HepG2 (cell line): ENCODE results near the gene ADGRL1. TPM values are rescaled to one million over a fixed set of nuclear protein-coding genes. Genes with fewer than 3 reads are reported as not detected.

Experiments
- ATAC-seq: fragments of 200-7000 bp; cut with Tn5 transposase; 3 replicates; pipeline ENCODE4 v1.9.1; 2020; ENCODE audit warnings: mild to moderate bottlenecking, moderate library complexity
- BruUV-seq: library from RNA; stranded (reverse); fragments of 400-500 nt; replicated peaks from 2 replicates; lab custom pipeline; 2021; lab: Mats Ljungman, UMichigan
- CTCF ChIA-PET: fragments of 300-600 bp; formaldehyde crosslinking; extraction: SDS; loops from one replicate; lab custom pipeline; 2021; ENCODE audit warnings: low total read pairs, inconsistent platforms, low intra/inter-chr PET ratio; lab: Yijun Ruan, JAX
- POLR2A ChIA-PET: fragments of 350-600 bp; sonication (Branson Sonifier 250); formaldehyde crosslinking; loops from one replicate; lab custom pipeline; 2020; ENCODE audit warnings: antibody characterized with exemption, inconsistent platforms; lab: Yijun Ruan, JAX
- DNase-seq: peaks from one replicate; pipeline ENCODE4 v3.0.0-alpha.2; 2015; ENCODE audit warnings: low spot score
- FAIRE-seq: peaks from 3 replicates; lab custom pipeline; 2011; peaks lifted over from hg19 to GRCh38; lab: Jason Lieb, UNC
- H2AFZ ChIP-seq: one replicate; pipeline ENCODE4 v1.6.1; 2011; ENCODE audit warnings: low read length, inconsistent platforms
- H3K27ac ChIP-seq: fragments of 300-600 bp; 3 replicates; pipeline ENCODE4 v1.8.0; 2011; ENCODE audit warnings: mixed run types, mild to moderate bottlenecking, mixed read lengths, low read length, inconsistent platforms; ENCODE audit not compliant: insufficient read depth; ENCODE audit errors: extremely low read length
- H3K27me3 ChIP-seq, 2 experiments: fragments of 200-600 bp in 1 of 2; 2 replicates in 1 of 2; 3 replicates in 1 of 2; pipeline versions ENCODE4 v1.6.0 to v1.8.0; 2011; ENCODE audit warnings: low read length in 2 of 2, mild to moderate bottlenecking in 2 of 2, moderate library complexity in 2 of 2, inconsistent platforms in 1 of 2; ENCODE audit not compliant: insufficient read depth in 2 of 2, control insufficient read depth in 1 of 2
- H3K36me3 ChIP-seq, 2 experiments: fragments of 200-600 bp in 1 of 2; replicated peaks in 1 of 2; 2 replicates in 1 of 2; 3 replicates in 1 of 2; pipeline versions ENCODE4 v1.5.1 to v1.8.0; 2011; ENCODE audit warnings: low read length in 2 of 2, inconsistent platforms in 1 of 2; ENCODE audit not compliant: insufficient read depth in 2 of 2, control insufficient read depth in 1 of 2
- H3K4me1 ChIP-seq: 2 replicates; pipeline ENCODE4 v1.5.1; 2012; ENCODE audit warnings: low read length, inconsistent platforms; ENCODE audit not compliant: insufficient read depth
- H3K4me2 ChIP-seq: 2 replicates; pipeline ENCODE4 v1.6.0; 2011; ENCODE audit warnings: low read depth, low read length, inconsistent platforms
- H3K4me3 ChIP-seq, 3 experiments: fragments of 200-600 bp in 1 of 3; sonication (generic), shearing (Covaris generic) in 1 of 3; replicated peaks in 1 of 3; 2 replicates each; pipeline ENCODE4 v1.5.1; 2011 to 2016; ENCODE audit warnings: low read length in 3 of 3, inconsistent platforms in 2 of 3, low read depth in 2 of 3, mild to moderate bottlenecking in 2 of 3, control low read depth in 1 of 3, mixed read lengths in 1 of 3; ENCODE audit not compliant: insufficient read depth in 1 of 3
- H3K79me2 ChIP-seq: one replicate; pipeline ENCODE4 v1.6.1; 2011; ENCODE audit warnings: low read length, inconsistent platforms; ENCODE audit not compliant: insufficient read depth
- H3K9ac ChIP-seq: 2 replicates; pipeline ENCODE4 v1.6.0; 2011; ENCODE audit warnings: mild to moderate bottlenecking, low read depth, low read length, inconsistent platforms; ENCODE audit not compliant: insufficient read depth
- H3K9me3 ChIP-seq: 2 replicates; pipeline ENCODE4 v1.5.1; 2012; ENCODE audit warnings: mild to moderate bottlenecking, low read length
- H4K20me1 ChIP-seq: 2 replicates; pipeline ENCODE4 v1.6.0; 2011; ENCODE audit warnings: inconsistent platforms, mild to moderate bottlenecking, low read length, moderate library complexity; ENCODE audit not compliant: insufficient read depth
- ATM ChIP-seq: fragments of 450-650 bp; IDR thresholded peaks from 2 replicates; pipeline ENCODE4 v1.7.1; 2017; ENCODE audit warnings: mild to moderate bottlenecking, borderline replicate concordance
- KLF15 ChIP-seq: sonication (generic); formaldehyde crosslinking; IDR thresholded peaks from 2 replicates; pipeline ENCODE4 v1.8.1; 2023; ENCODE audit warnings: borderline replicate concordance, mild to moderate bottlenecking, inconsistent platforms, missing genetic modification reagents, mixed read lengths
- NFKB2 ChIP-seq: sonication (generic); formaldehyde crosslinking; IDR thresholded peaks from 2 replicates; pipeline ENCODE4 v1.4.0; 2020; ENCODE audit warnings: missing genetic modification reagents, borderline replicate concordance
- NFKBIZ ChIP-seq: IDR thresholded peaks from 2 replicates; pipeline ENCODE4 v1.6.1; 2018; ENCODE audit warnings: missing genetic modification reagents, missing compliant biosample characterization
- RBM39 ChIP-seq: fragments of 200-400 bp; formaldehyde crosslinking; IDR thresholded peaks from one replicate; pipeline ENCODE4 v1.6.1; 2018; ENCODE audit warnings: antibody characterized with exemption, mild to moderate bottlenecking, low read depth, low read length; ENCODE audit not compliant: poor library complexity, severe bottlenecking
- TEF ChIP-seq: sonication (generic); formaldehyde crosslinking; IDR thresholded peaks from 2 replicates; pipeline ENCODE4 v1.5.0; 2020; ENCODE audit warnings: missing genetic modification reagents
- XBP1 ChIP-seq: sonication (generic); formaldehyde crosslinking; IDR thresholded peaks from 2 replicates; pipeline ENCODE4 v1.5.0; 2020; ENCODE audit warnings: missing genetic modification reagents
- ZNF180 ChIP-seq: sonication (generic); formaldehyde crosslinking; IDR thresholded peaks from 2 replicates; pipeline ENCODE4 v1.4.0; 2020; ENCODE audit warnings: low read depth, missing genetic modification reagents, borderline replicate concordance
- ZNF629 ChIP-seq: sonication (generic); formaldehyde crosslinking; conservative IDR thresholded peaks from 2 replicates; pipeline ENCODE4 v1.5.0; 2020; ENCODE audit warnings: missing genetic modification reagents
- ZUFSP ChIP-seq: sonication (generic); formaldehyde crosslinking; IDR thresholded peaks from 2 replicates; pipeline ENCODE4 v1.9.0; 2021; ENCODE audit warnings: missing genetic modification reagents, mild to moderate bottlenecking, borderline replicate concordance
- WGBS: methylation state at CpG from one replicate; pipeline ENCODE4 v1.1.6; 2017; ENCODE audit warnings: low lambda C conversion rate; 5-methylcytosine and 5-hydroxymethylcytosine counted together
- in situ Hi-C: cut with HindIII; loops from 2 replicates; pipeline ENCODE4 v1.10.0; 2017; ENCODE audit warnings: low pct_unique_long_range_greater_than_20kb; ENCODE audit not compliant: extremely low pct_ligation_motif_present
- intact Hi-C: fragments of 100-400 bp; cut with micrococcal nuclease; formaldehyde crosslinking; loops from one replicate; pipeline ENCODE4 v1.10.0; 2022; ENCODE audit not compliant: unreplicated experiment
- polyA plus RNA-seq, 8 experiments: library from polyadenylated mRNA; depleted of rRNA in 3 of 8; stranded (reverse) in 7 of 8; unstranded in 1 of 8; fragments of >200 nt; fragmentation: Illumina TruSeq in 4 of 8; extraction: Trizol in 4 of 8; gene quantifications; 2 replicates each; pipeline versions ENCODE4 v1.2.1 to v1.2.3, GENCODE V29; 2011 to 2016; ENCODE audit warnings: low read depth in 4 of 8, missing spikeins in 1 of 8, mixed read lengths in 1 of 8; ENCODE audit not compliant: insufficient read depth in 1 of 8
- total RNA-seq, 5 experiments: library from RNA; depleted of rRNA; stranded (reverse); fragments of >200 nt; fragmentation: Illumina TruSeq; extraction: Trizol; gene quantifications; 2 replicates each; pipeline ENCODE4 v1.2.3, GENCODE V29; 2016; ENCODE audit warnings: low read depth in 1 of 5

ADGRL1 gene
- total and polyA plus RNA-seq, 2 of the 13 experiments (the other 11 are each of a cell fraction or from before 2014, with no cell fraction given): 0.49 to 1.7 TPM

- DNase-seq (no peak), FAIRE-seq (no peak), ATAC-seq (no peak)
- H3K36me3 ChIP-seq: peaks cover 10 to 23% of the 10 kb centered on the region in 2 experiments
- no peak overlapping the region for H3K9ac ChIP-seq
- BruUV-seq: no TSS peak
- no peaks in the 10 kb centered on the region for H3K79me2 ChIP-seq
- intact Hi-C loops: no loop called here
- TF ChIP-seq ATM (no peak), NFKB2 (CRISPR knock-in tag) (no peak), TEF (CRISPR knock-in tag) (no peak), RBM39 (no peak)
- ChIA-PET CTCF (no interaction called here), POLR2A (no interaction called here)
- no peaks in the 10 kb centered on the region for H3K27me3 ChIP-seq
- WGBS: 97% methylated on average over 9 of the region's 11 CpGs
- no peak overlapping the region for H3K4me3 ChIP-seq
- H3K4me1 ChIP-seq: no peaks in the 10 kb centered on the region
- H3K9me3 ChIP-seq: no peaks in the 10 kb centered on the region
- no peak overlapping the region for H2AFZ ChIP-seq
- H3K4me2 ChIP-seq: no peak overlapping the region
- in situ Hi-C loops: no loop called here
- no peak overlapping the region for H3K27ac ChIP-seq
- no peaks in the 10 kb centered on the region for H4K20me1 ChIP-seq
These were observed 103.8 kb downstream of the ADGRL1 start for GRCh38 chr19:14102102-14102696.

- no peaks in the 10 kb centered on the region for H4K20me1 ChIP-seq
- H3K36me3 ChIP-seq: peaks cover 8 to 29% of the 10 kb centered on the region in 2 experiments
- POLR2A ChIA-PET: no interaction called here
- DNase-seq: no peak
- no peaks in the 10 kb centered on the region for H3K79me2 ChIP-seq
- TF ChIP-seq ZNF629 (peak; percentile 63), ZNF180 (no peak), KLF15 (CRISPR knock-in tag) (no peak), NFKBIZ (CRISPR knock-in tag) (no peak), XBP1 (CRISPR knock-in tag) (no peak), ZUFSP (CRISPR knock-in tag) (no peak)
- H3K4me2 ChIP-seq: no peak overlapping the region
- no peak overlapping the region for H3K9ac ChIP-seq
- no peak overlapping the region for H2AFZ ChIP-seq
- no peak overlapping the region for H3K4me3 ChIP-seq
- no TSS peak for BruUV-seq
- FAIRE-seq: no peak
- ATAC-seq: no peak
- CTCF ChIA-PET: no interaction called here
- H3K4me1 ChIP-seq: no peaks in the 10 kb centered on the region
- WGBS: 100% methylated on average over 5 of the region's 6 CpGs
- intact Hi-C loops (no loop called here), in situ Hi-C loops (no loop called here)
- H3K27ac ChIP-seq: no peak overlapping the region
- H3K9me3 ChIP-seq: no peaks in the 10 kb centered on the region
- no peaks in the 10 kb centered on the region for H3K27me3 ChIP-seq
These were observed 104.9 kb downstream of the ADGRL1 start for GRCh38 chr19:14101003-14101545.
